ENCODE results near the gene TAS2R14. TPM values are rescaled to one million over a fixed set of nuclear protein-coding genes. Genes with fewer than 3 reads are reported as not detected.

The TAS2R14 gene
- 8.0 TPM for total RNA-seq

GRCh38 chr12:10939163-10939562 lies at the start of gene TAS2R14:
TAS2R14 (minus strand) TSS chr12:10939263; CDS start chr12:10939207, 56 bp downstream.
- no peak for DNase-seq (ENCODE audit: low spot score)

- no peak for DNase-seq (ENCODE audit: low spot score)
Measured at GRCh38 chr12:10986812-10987211, 47.7 kb upstream of the TAS2R14 start, which contains the start of gene TAS2R50. TAS2R50 (minus strand) TSS chr12:10986912; CDS start chr12:10986860, 52 bp downstream.

- DNase-seq (ENCODE audit: low spot score), result no peak
Measured at GRCh38 chr12:10982244-10982643, 43.2 kb upstream of the TAS2R14 start.

- DNase-seq (ENCODE audit: low spot score), result no peak
Measured at GRCh38 chr12:10974965-10975364, 35.9 kb upstream of the TAS2R14 start.

- DNase-seq (ENCODE audit: low spot score), result peak; percentile 54
Measured at GRCh38 chr12:10968765-10969456, 29.8 kb upstream of the TAS2R14 start.

- no peak for DNase-seq (ENCODE audit: low spot score)
Measured at GRCh38 chr12:10967409-10967808, 28.3 kb upstream of the TAS2R14 start.

- DNase-seq (ENCODE audit: low spot score), result no peak
Measured at GRCh38 chr12:10966314-10966713, 27.3 kb upstream of the TAS2R14 start.

- DNase-seq (ENCODE audit: low spot score), result no peak
Measured at GRCh38 chr12:10965476-10965875, 26.4 kb upstream of the TAS2R14 start.

GRCh38 chr12:10960211-10960610 lies 21.1 kb upstream of the TAS2R14 start:
- no peak for DNase-seq (ENCODE audit: low spot score)

GRCh38 chr12:10959804-10960203 lies 20.7 kb upstream of the TAS2R14 start:
- DNase-seq (ENCODE audit: low spot score), result no peak

GRCh38 chr12:10957741-10958140 lies 18.7 kb upstream of the TAS2R14 start:
- DNase-seq (ENCODE audit: low spot score), result no peak

GRCh38 chr12:10956085-10956484 lies 17.0 kb upstream of the TAS2R14 start:
- no peak for DNase-seq (ENCODE audit: low spot score)

- no peak for DNase-seq (ENCODE audit: low spot score)
Measured at GRCh38 chr12:10952645-10953044, 13.6 kb upstream of the TAS2R14 start.

GRCh38 chr12:10943167-10943566 lies 4.1 kb upstream of the TAS2R14 start:
- no peak for DNase-seq (ENCODE audit: low spot score)

GRCh38 chr12:10941916-10942607 lies 3.0 kb upstream of the TAS2R14 start:
- DNase-seq (ENCODE audit: low spot score), result peak; percentile 74

GRCh38 chr12:10941369-10941768 lies 2.3 kb upstream of the TAS2R14 start:
- no peak for DNase-seq (ENCODE audit: low spot score)

- DNase-seq (ENCODE audit: low spot score), result no peak
Measured at GRCh38 chr12:10940389-10940788, 1.3 kb upstream of the TAS2R14 start.

GRCh38 chr12:10936506-10936905 lies 2.6 kb downstream of the TAS2R14 start:
- no peak for DNase-seq (ENCODE audit: low spot score)

- no peak for DNase-seq (ENCODE audit: low spot score)
Measured at GRCh38 chr12:10928746-10929286, 10.2 kb downstream of the TAS2R14 start, which contains the start of gene PRH2. PRH2 (plus strand) TSS chr12:10929236; CDS start chr12:10929274, 38 bp downstream.

- no peak for DNase-seq (ENCODE audit: low spot score)
Measured at GRCh38 chr12:10926269-10926668, 12.8 kb downstream of the TAS2R14 start.

GRCh38 chr12:10919809-10920208 lies 19.3 kb downstream of the TAS2R14 start:
- DNase-seq (ENCODE audit: low spot score), result no peak

- no peak for DNase-seq (ENCODE audit: low spot score)
Measured at GRCh38 chr12:10910380-10910779, 28.7 kb downstream of the TAS2R14 start.

GRCh38 chr12:10909462-10909861 lies 29.6 kb downstream of the TAS2R14 start, which contains the start of gene TAS2R13:
TAS2R13 (minus strand) TSS chr12:10909562; CDS start chr12:10909298, 264 bp downstream.
- DNase-seq (ENCODE audit: low spot score), result no peak
